IMR-90 (cell line): ENCODE measurements around the gene PPIP5K2. TPM values are rescaled to one million over a fixed set of nuclear protein-coding genes. Genes with fewer than 3 reads are reported as not detected.

ENCODE experiments used
- ATAC-seq: fragments of 200-7000 bp; cut with Tn5 transposase; 2 replicates; pipeline ENCODE4 v1.9.1; 2020; ENCODE audit warnings: low read depth, mild to moderate bottlenecking, moderate library complexity
- BruUV-seq: library from RNA; stranded (reverse); fragments of 400-500 nt; replicated peaks from 2 replicates; lab custom pipeline; 2021; lab: Mats Ljungman, UMichigan
- CTCF ChIA-PET: fragments of 300-600 bp; formaldehyde crosslinking; extraction: SDS; loops from one replicate; lab custom pipeline; 2021; ENCODE audit warnings: antibody characterized with exemption; lab: Yijun Ruan, JAX
- POLR2A ChIA-PET: fragments of 300-600 bp; sonication (Branson Sonifier 250); formaldehyde crosslinking; loops from one replicate; lab custom pipeline; 2022; ENCODE audit warnings: antibody characterized with exemption; ENCODE audit not compliant: unreplicated experiment; lab: Charles Lee
- DNase-seq: peaks from one replicate; pipeline ENCODE4 v3.0.0; 2013
- H2AFZ ChIP-seq: replicated peaks from 2 replicates; pipeline ENCODE3; 2013; ENCODE audit warnings: low read length, mild to moderate bottlenecking; ENCODE audit not compliant: poor library complexity
- H2AK5ac ChIP-seq: 2 replicates; pipeline ENCODE4 v1.6.1; 2013; ENCODE audit warnings: low read depth, low read length, inconsistent platforms
- H2AK9ac ChIP-seq: replicated peaks from 2 replicates; pipeline ENCODE3; 2013; ENCODE audit warnings: mild to moderate bottlenecking, low read depth, low read length, moderate library complexity; ENCODE audit not compliant: poor library complexity
- H2BK120ac ChIP-seq: 2 replicates; pipeline ENCODE4 v1.6.1; 2013; ENCODE audit warnings: low read depth, low read length, inconsistent platforms
- H2BK15ac ChIP-seq: 3 replicates; pipeline ENCODE4 v1.6.1; 2013; ENCODE audit warnings: low read depth, low read length, inconsistent platforms
- H2BK20ac ChIP-seq: 2 replicates; pipeline ENCODE4 v1.6.1; 2013; ENCODE audit warnings: low read depth, mild to moderate bottlenecking, inconsistent platforms, low read length, moderate library complexity
- H2BK5ac ChIP-seq: 2 replicates; pipeline ENCODE4 v1.6.1; 2013; ENCODE audit warnings: mild to moderate bottlenecking, low read depth, low read length, inconsistent platforms; ENCODE audit not compliant: poor library complexity, severe bottlenecking
- H3K14ac ChIP-seq: replicated peaks from 2 replicates; pipeline ENCODE4 v1.6.1; 2013; ENCODE audit warnings: low read depth, low read length, inconsistent platforms
- H3K18ac ChIP-seq: 2 replicates; pipeline ENCODE4 v1.6.1; 2013; ENCODE audit warnings: low read depth, low read length, control low read depth
- H3K23ac ChIP-seq: 2 replicates; pipeline ENCODE4 v1.6.1; 2013; ENCODE audit warnings: low read depth, low read length, inconsistent platforms
- H3K27ac ChIP-seq: 2 replicates; pipeline ENCODE4 v1.5.1; 2013; ENCODE audit warnings: mild to moderate bottlenecking, control low read depth, low read length; ENCODE audit not compliant: insufficient read depth
- H3K27me3 ChIP-seq: 2 replicates; pipeline ENCODE4 v1.6.1; 2013; ENCODE audit warnings: low read length; ENCODE audit not compliant: control insufficient read depth, insufficient read depth
- H3K36me3 ChIP-seq: 2 replicates; pipeline ENCODE4 v1.6.1; 2013; ENCODE audit warnings: low read length, mixed read lengths; ENCODE audit not compliant: control insufficient read depth, insufficient read depth
- H3K4ac ChIP-seq: 2 replicates; pipeline ENCODE4 v1.6.1; 2013; ENCODE audit warnings: low read depth, low read length, inconsistent platforms
- H3K4me1 ChIP-seq: 2 replicates; pipeline ENCODE4 v1.6.1; 2013; ENCODE audit warnings: low read length, mixed read lengths; ENCODE audit not compliant: control insufficient read depth, insufficient read depth
- H3K4me2 ChIP-seq: 2 replicates; pipeline ENCODE4 v1.6.1; 2013; ENCODE audit warnings: low read depth, mild to moderate bottlenecking, control low read depth, low read length, moderate library complexity
- H3K4me3 ChIP-seq: 2 replicates; pipeline ENCODE4 v1.5.1; 2013; ENCODE audit warnings: low read depth, mild to moderate bottlenecking, control low read depth, low read length, moderate library complexity; ENCODE audit not compliant: insufficient read depth
- H3K56ac ChIP-seq: 2 replicates; pipeline ENCODE4 v1.6.1; 2013; ENCODE audit warnings: low read length, inconsistent platforms; ENCODE audit not compliant: insufficient read depth; ENCODE audit errors: extremely low read depth
- H3K79me1 ChIP-seq, 2 experiments: 2 replicates each; pipeline ENCODE4 v1.6.1; 2013; ENCODE audit warnings: low read length in 2 of 2, inconsistent platforms in 1 of 2, low read depth in 1 of 2
- H3K9ac ChIP-seq: 2 replicates; pipeline ENCODE4 v1.6.1; 2013; ENCODE audit warnings: low read depth, low read length, control low read depth
- H3K9me1 ChIP-seq: 2 replicates; pipeline ENCODE4 v1.6.1; 2013; ENCODE audit warnings: low read length, inconsistent platforms; ENCODE audit not compliant: insufficient read depth
- H3K9me3 ChIP-seq: 2 replicates; pipeline ENCODE4 v1.6.1; 2013; ENCODE audit warnings: low read length; ENCODE audit not compliant: control insufficient read depth, insufficient read depth
- H4K20me1 ChIP-seq: 2 replicates; pipeline ENCODE4 v1.6.1; 2013; ENCODE audit warnings: low read length, inconsistent platforms; ENCODE audit not compliant: insufficient read depth
- H4K5ac ChIP-seq: 2 replicates; pipeline ENCODE4 v1.6.1; 2013; ENCODE audit warnings: mild to moderate bottlenecking, low read depth, low read length, control low read depth
- H4K8ac ChIP-seq, 2 experiments: 2 replicates each; pipeline ENCODE4 v1.6.1; 2013; ENCODE audit warnings: low read depth in 2 of 2, low read length in 2 of 2, control low read depth in 1 of 2, inconsistent platforms in 1 of 2
- H4K91ac ChIP-seq: 2 replicates; pipeline ENCODE4 v1.6.1; 2013; ENCODE audit warnings: low read depth, low read length, inconsistent platforms; ENCODE audit not compliant: insufficient read depth
- BHLHE40 ChIP-seq: fragments of 150-350 bp; IDR thresholded peaks from 2 replicates; pipeline ENCODE4 v1.6.1; 2016; ENCODE audit warnings: mild to moderate bottlenecking, low read depth, low read length
- CTCF ChIP-seq: conservative IDR thresholded peaks from 2 replicates; pipeline ENCODE4 v1.5.1; 2012; ENCODE audit warnings: mild to moderate bottlenecking, low read depth, low read length, improper control_type of control experiment
- MAFK ChIP-seq: IDR thresholded peaks from 2 replicates; pipeline ENCODE4 v1.6.1; 2012; ENCODE audit warnings: low read depth, low read length, improper control_type of control experiment
- MAZ ChIP-seq: IDR thresholded peaks from 2 replicates; pipeline ENCODE4 v1.6.1; 2012; ENCODE audit warnings: low read depth, mild to moderate bottlenecking, low read length, improper control_type of control experiment, moderate library complexity, borderline replicate concordance
- POLR2A ChIP-seq: IDR thresholded peaks from 2 replicates; pipeline ENCODE4 v1.6.1; 2012; ENCODE audit warnings: mild to moderate bottlenecking, low read depth, low read length
- SMC3 ChIP-seq: fragments of 150-350 bp; IDR thresholded peaks from 2 replicates; pipeline ENCODE4 v1.6.1; 2016; ENCODE audit warnings: low read depth, mild to moderate bottlenecking, antibody characterized with exemption, low read length, moderate library complexity
- WGBS, 2 experiments: methylation state at CpG; one replicate each; pipeline versions ENCODE4 v1.1.5 to v1.1.7; 2013; ENCODE audit warnings: missing lambda C conversion rate in 2 of 2; ENCODE audit not compliant: insufficient read length in 1 of 2; ENCODE audit errors: extremely low coverage in 2 of 2; 5-methylcytosine and 5-hydroxymethylcytosine counted together
- dilution Hi-C: fragments of 300-500 bp; cut with HindIII; formaldehyde crosslinking; loops from one replicate; pipeline ENCODE4 v1.14.3; 2018; ENCODE audit warnings: low sequenced_read_pairs; ENCODE audit not compliant: unreplicated experiment
- in situ Hi-C: fragments of 300-500 bp; cut with MboI; formaldehyde crosslinking; loops from 3 replicates; pipeline ENCODE4 v1.14.3; 2019; ENCODE audit warnings: low sequenced_read_pairs, inconsistent platforms, mixed read lengths
- intact Hi-C: fragments of 100-400 bp; cut with micrococcal nuclease; formaldehyde crosslinking; loops from 2 replicates; pipeline ENCODE4 v1.10.0; 2022
- polyA plus RNA-seq, 3 experiments: library from polyadenylated mRNA; depleted of rRNA; stranded (reverse); fragments of >200 nt; gene quantifications; 2 replicates each; pipeline ENCODE4 v1.2.3, GENCODE V29; 2012; ENCODE audit warnings: low replicate concordance in 1 of 3
- total RNA-seq: library from RNA; depleted of rRNA; stranded (reverse); fragments of >200 nt; gene quantifications from 2 replicates; pipeline ENCODE4 v1.2.3, GENCODE V29; 2012
- TF ChIP-seq, protein P1 (sequence below): fragments of 150-350 bp; IDR thresholded peaks from 2 replicates; pipeline ENCODE4 v1.6.1; 2017; ENCODE audit warnings: mild to moderate bottlenecking, antibody characterized with exemption, low read length, low read depth

PPIP5K2 gene
- total and polyA plus RNA-seq, 2 of the 4 experiments (the other 2 are of a cell fraction): 32.4 to 67.6 TPM

GRCh38 chr5:103256178-103256577, 136.1 kb downstream of the PPIP5K2 start:
- H3K9me3 ChIP-seq: no peaks in the 10 kb centered on the region
- no TSS peak for BruUV-seq

More at GRCh38 chr5:103256178-103256577, 136.1 kb downstream of the PPIP5K2 start:
- no peak overlapping the region for H2AFZ ChIP-seq
- in situ Hi-C loops (no loop called here), intact Hi-C loops (loop anchor here (5.0 kb wide), 1 partner anchor 196 kb away; no protein-coding TSS in a partner anchor), dilution Hi-C loops (no loop called here)
- DNase-seq: no peak
- no peak overlapping the region for H2BK15ac ChIP-seq
- no CpG with 5 or more reads among the region's 4 CpGs for WGBS, 2 experiments
- H3K4me2 ChIP-seq: no peak overlapping the region
- no peak overlapping the region for H3K14ac ChIP-seq
- no peak overlapping the region for H3K56ac ChIP-seq
- peaks cover 2% of the 10 kb centered on the region; the same call in 1 of the 2 replicates for H3K27me3 ChIP-seq
- H3K4me3 ChIP-seq: no peak overlapping the region
- ChIA-PET POLR2A (no interaction called here), CTCF (interaction anchor here (1.9 kb wide), 1 partner anchor 221 kb away, joined by 5 read pairs; no protein-coding TSS in a partner anchor)
- H3K9me1 ChIP-seq: no peaks in the 10 kb centered on the region
- H3K18ac ChIP-seq: no peak overlapping the region
- H4K20me1 ChIP-seq: peaks cover 5% of the 10 kb centered on the region; the same call in 1 of the 2 replicates
- no peak overlapping the region for H2BK120ac ChIP-seq
- no peaks in the 10 kb centered on the region for H3K4me1 ChIP-seq
- H3K27ac ChIP-seq: no peak overlapping the region
- H2AK5ac ChIP-seq: no peak overlapping the region
- H3K9ac ChIP-seq: no peak overlapping the region
- no peak overlapping the region for H4K91ac ChIP-seq
- no peak for ATAC-seq
- H3K4ac ChIP-seq: no peak overlapping the region
- H2AK9ac ChIP-seq: no peak overlapping the region
- TF ChIP-seq MAFK: no peak
- TF ChIP-seq, protein P1, sequence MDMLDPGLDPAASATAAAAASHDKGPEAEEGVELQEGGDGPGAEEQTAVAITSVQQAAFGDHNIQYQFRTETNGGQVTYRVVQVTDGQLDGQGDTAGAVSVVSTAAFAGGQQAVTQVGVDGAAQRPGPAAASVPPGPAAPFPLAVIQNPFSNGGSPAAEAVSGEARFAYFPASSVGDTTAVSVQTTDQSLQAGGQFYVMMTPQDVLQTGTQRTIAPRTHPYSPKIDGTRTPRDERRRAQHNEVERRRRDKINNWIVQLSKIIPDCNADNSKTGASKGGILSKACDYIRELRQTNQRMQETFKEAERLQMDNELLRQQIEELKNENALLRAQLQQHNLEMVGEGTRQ: no peak
- no peak for TF ChIP-seq POLR2A
- no peak for TF ChIP-seq MAZ
- TF ChIP-seq BHLHE40: no peak
- TF ChIP-seq SMC3: no peak
- no peak for TF ChIP-seq CTCF
- no peak overlapping the region for H2BK20ac ChIP-seq
- no peak overlapping the region for H4K8ac ChIP-seq
- H3K36me3 ChIP-seq: no peaks in the 10 kb centered on the region
- no peak overlapping the region for H3K23ac ChIP-seq
- no peak overlapping the region for H2BK5ac ChIP-seq
- H4K5ac ChIP-seq: no peak overlapping the region
- peaks cover 4 to 6% of the 10 kb centered on the region in 2 experiments; a peak in 2 of 4 replicates for H3K79me1 ChIP-seq
